Measurements from ENCODE around the gene KCNK5.

- TF ChIP-seq CTCF (IDR thresholded peaks at IDR 0.05; ENCODE audit: insufficient read depth, low read length, poor library complexity, severe bottlenecking): no peak
- no peak for TF ChIP-seq EZH2phosphoT487 (conservative IDR thresholded peaks at IDR 0.05; ENCODE audit: low read length)
These were observed 50.5 kb downstream of the KCNK5 start for GRCh38 chr6:39178804-39179203.
